Ishikawa (cell line): Measurements from ENCODE around the gene PRPH.
A peak's percentile ranks its signal among the peaks of the same experiment; 100 is the strongest.

ENCODE experiments used
- CEBPB ChIP-seq: IDR thresholded peaks from 2 replicates; pipeline ENCODE4 v1.6.1; 2012
- CREB1 ChIP-seq: IDR thresholded peaks from 2 replicates; pipeline ENCODE4 v1.6.1; 2012; ENCODE audit warnings: low read depth
- EGR1 ChIP-seq: IDR thresholded peaks from 2 replicates; pipeline ENCODE4 v1.6.1; 2012
- EP300 ChIP-seq: IDR thresholded peaks from 2 replicates; pipeline ENCODE4 v1.6.1; 2012; ENCODE audit warnings: borderline replicate concordance
- FOXM1 ChIP-seq: IDR thresholded peaks from 2 replicates; pipeline ENCODE4 v1.6.1; 2012; ENCODE audit warnings: low read depth, borderline replicate concordance
- MAX ChIP-seq: IDR thresholded peaks from 2 replicates; pipeline ENCODE4 v1.6.1; 2012
- NFIC ChIP-seq: IDR thresholded peaks from 2 replicates; pipeline ENCODE4 v1.6.1; 2012
- RAD21 ChIP-seq: IDR thresholded peaks from 2 replicates; pipeline ENCODE4 v1.6.1; 2012; ENCODE audit warnings: low read depth
- TAF1 ChIP-seq: IDR thresholded peaks from 2 replicates; pipeline ENCODE4 v1.6.1; 2012; ENCODE audit warnings: low read depth, mild to moderate bottlenecking
- TCF12 ChIP-seq: IDR thresholded peaks from 2 replicates; pipeline ENCODE4 v1.6.1; 2012; ENCODE audit warnings: low read depth
- TEAD4 ChIP-seq: IDR thresholded peaks from 2 replicates; pipeline ENCODE4 v1.6.1; 2012
- YY1 ChIP-seq: IDR thresholded peaks from 2 replicates; pipeline ENCODE4 v1.6.1; 2012; ENCODE audit warnings: low read depth
- ZBTB7A ChIP-seq: IDR thresholded peaks from 2 replicates; pipeline ENCODE4 v1.6.1; 2012; ENCODE audit warnings: low read depth
- TF ChIP-seq, protein P1 (sequence below): IDR thresholded peaks from 2 replicates; pipeline ENCODE4 v1.6.1; 2012
- TF ChIP-seq, protein P2 (sequence below): IDR thresholded peaks from 2 replicates; pipeline ENCODE4 v1.6.1; 2012; ENCODE audit warnings: low read depth, mild to moderate bottlenecking

PRPH gene

DNA sequence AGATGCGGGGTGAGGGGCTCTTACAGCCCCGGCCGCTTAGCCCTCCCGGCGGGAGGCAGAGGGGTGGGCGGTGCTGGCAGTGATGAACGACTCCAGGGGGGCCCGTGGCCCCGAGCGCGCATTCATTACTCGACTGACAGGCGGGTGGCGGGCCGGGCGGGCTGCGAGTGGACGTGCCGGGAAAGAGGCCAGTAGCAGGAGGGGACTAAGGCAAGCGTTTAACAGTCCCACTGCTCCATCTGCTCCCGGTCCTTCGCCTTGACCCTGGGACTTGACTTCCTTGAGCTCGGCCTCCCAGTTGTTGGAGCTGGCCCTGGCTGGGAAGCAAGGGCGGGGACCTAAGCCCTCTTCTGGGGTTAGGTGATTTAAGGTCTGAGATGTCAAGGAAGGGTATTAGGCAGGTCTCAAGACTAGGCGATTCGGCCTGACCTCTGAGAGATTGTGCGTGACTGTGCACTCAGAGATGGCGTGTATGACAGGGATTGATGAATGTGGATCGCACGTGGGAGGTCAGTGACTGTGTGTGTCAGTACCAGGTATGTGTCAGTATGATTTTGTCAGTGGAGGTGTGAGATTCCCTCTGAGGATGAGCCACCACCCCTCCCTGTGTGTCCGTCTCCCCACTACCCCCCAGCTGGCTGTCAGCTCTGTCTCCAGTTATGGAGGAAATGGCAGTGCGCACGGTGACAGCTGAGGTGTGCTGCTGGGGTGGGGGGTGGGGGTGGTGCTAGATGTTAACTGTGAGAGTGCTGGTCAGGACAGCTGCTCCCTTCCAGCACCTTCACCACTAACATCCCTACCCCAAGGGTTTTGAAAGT lies 48.2 kb downstream of the PRPH start:
- TF ChIP-seq NFIC (peak; percentile 54; the same call in 1 of the 2 replicates), MAX (peak; percentile 24), EGR1 (no peak)

GRCh38 chr12:49344486-49345050 lies 49.6 kb downstream of the PRPH start:
- TF ChIP-seq TAF1 (no peak), ZBTB7A (no peak), FOXM1 (no peak), TCF12 (no peak), CEBPB (no peak), EGR1 (no peak), RAD21 (no peak), NFIC (no peak), TEAD4 (no peak), YY1 (no peak), EP300 (no peak), CREB1 (no peak)
- TF ChIP-seq, protein P1, sequence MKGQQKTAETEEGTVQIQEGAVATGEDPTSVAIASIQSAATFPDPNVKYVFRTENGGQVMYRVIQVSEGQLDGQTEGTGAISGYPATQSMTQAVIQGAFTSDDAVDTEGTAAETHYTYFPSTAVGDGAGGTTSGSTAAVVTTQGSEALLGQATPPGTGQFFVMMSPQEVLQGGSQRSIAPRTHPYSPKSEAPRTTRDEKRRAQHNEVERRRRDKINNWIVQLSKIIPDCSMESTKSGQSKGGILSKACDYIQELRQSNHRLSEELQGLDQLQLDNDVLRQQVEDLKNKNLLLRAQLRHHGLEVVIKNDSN: no peak

DNA sequence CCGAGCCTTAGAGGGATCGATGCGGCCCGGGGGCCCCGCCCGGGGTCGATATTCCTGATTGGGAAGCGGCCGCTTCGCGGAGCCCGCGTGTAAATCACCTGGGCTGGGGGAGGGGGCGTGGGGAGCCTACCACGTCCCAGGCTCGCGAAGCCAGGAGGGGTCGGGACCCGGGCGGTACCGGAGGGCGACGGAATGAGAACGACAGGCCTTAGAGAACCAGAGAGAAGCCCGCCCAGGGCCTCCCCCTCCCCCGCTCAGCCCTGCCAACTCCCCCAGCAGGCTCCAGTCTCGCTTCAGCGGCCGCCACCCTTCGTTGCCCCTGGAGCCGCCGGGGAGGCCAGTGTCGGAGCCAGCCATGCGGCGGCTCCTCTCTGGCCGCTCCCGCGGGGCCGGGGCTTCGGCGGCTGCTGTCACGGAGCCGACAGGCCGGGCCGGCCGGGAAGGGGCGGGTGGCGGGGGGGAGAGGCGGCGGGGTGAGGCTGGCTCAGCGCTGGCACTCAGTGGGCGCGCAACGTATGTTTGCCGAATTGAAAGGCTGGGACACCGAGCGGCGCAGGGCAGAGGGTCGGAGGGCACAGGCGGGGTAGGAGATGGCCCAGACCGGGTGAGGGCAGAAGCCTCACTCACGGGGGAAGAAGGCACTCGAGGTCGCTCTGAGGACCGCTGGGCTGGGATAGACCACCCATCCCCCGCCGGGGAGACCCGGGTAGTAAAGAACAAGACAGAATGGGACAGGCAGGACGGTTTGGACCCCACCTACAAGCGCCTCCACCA lies 50.3 kb downstream of the PRPH start:
- TF ChIP-seq TEAD4 (peak; percentile 55), TCF12 (peak; percentile 91), EGR1 (peak; percentile 33; the same call in 1 of the 2 replicates), RAD21 (no peak; the same call in 1 of the 2 replicates), ZBTB7A (peak; percentile 54; the same call in 1 of the 2 replicates), CEBPB (no peak; the same call in 1 of the 2 replicates), YY1 (no peak; the same call in 1 of the 2 replicates), TAF1 (no peak), FOXM1 (0 out of 2 replicates have a peak, but pooled peaks have one; percentile 18), MAX (peak; percentile 5), CREB1 (no peak), NFIC (peak; percentile 96), EP300 (peak; percentile 71)
- TF ChIP-seq, protein P2, sequence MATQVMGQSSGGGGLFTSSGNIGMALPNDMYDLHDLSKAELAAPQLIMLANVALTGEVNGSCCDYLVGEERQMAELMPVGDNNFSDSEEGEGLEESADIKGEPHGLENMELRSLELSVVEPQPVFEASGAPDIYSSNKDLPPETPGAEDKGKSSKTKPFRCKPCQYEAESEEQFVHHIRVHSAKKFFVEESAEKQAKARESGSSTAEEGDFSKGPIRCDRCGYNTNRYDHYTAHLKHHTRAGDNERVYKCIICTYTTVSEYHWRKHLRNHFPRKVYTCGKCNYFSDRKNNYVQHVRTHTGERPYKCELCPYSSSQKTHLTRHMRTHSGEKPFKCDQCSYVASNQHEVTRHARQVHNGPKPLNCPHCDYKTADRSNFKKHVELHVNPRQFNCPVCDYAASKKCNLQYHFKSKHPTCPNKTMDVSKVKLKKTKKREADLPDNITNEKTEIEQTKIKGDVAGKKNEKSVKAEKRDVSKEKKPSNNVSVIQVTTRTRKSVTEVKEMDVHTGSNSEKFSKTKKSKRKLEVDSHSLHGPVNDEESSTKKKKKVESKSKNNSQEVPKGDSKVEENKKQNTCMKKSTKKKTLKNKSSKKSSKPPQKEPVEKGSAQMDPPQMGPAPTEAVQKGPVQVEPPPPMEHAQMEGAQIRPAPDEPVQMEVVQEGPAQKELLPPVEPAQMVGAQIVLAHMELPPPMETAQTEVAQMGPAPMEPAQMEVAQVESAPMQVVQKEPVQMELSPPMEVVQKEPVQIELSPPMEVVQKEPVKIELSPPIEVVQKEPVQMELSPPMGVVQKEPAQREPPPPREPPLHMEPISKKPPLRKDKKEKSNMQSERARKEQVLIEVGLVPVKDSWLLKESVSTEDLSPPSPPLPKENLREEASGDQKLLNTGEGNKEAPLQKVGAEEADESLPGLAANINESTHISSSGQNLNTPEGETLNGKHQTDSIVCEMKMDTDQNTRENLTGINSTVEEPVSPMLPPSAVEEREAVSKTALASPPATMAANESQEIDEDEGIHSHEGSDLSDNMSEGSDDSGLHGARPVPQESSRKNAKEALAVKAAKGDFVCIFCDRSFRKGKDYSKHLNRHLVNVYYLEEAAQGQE: no peak
- TF ChIP-seq, protein P1: no peak

DNA sequence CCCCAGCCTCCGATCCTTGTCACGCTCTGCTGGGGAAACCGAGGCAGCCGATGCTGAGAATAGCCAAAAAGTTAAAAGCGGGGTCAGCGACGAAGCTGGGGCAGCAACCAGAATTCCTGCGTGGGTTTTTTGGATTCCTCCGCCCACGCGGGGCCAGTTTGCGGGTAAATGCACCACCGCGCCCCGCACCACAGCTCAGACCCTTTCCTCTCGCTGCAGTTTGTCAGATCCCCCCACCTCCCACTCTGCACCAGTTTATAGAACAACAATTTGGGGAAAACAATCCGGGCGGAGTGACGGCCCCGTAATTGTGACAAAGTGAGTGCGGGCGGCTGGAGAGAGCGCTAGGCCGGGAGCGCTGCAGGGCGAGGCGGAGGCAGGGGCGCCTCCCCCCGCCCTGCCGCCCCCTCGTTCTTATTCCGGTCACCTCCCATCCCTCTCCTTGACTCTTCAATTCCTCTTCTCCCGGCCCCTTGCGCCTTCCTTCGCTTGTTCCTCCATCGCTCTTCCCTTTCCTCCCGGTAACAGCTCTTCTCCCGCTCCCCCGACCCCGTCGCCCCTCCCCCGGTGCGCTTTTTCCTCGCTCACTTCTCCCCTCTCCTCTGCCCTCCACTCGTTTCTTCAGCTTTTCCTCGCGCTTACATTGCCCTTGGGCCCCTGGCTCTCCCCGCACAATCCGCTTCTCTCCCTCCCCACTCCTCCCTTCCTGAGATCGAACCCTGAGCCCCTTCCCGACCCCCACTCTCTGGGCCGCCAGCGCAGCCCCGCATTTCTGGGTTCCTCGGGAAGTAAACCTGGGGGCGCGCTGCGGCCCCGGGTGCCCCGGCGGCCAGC lies 51.1 kb downstream of the PRPH start:
- TF ChIP-seq TAF1 (no peak), CREB1 (no peak), ZBTB7A (peak; percentile 80), MAX (0 out of 2 replicates have a peak, but pooled peaks have one; percentile 3), EGR1 (peak; percentile 73), CEBPB (no peak)
- TF ChIP-seq, protein P1: no peak

GRCh38 chr12:49346659-49347310 lies 51.8 kb downstream of the PRPH start, which contains the start of gene DNAJC22:
DNAJC22 (plus strand) TSS chr12:49346888; CDS start chr12:49348873, 1,985 bp downstream.
- TF ChIP-seq EGR1 (peak; percentile 97), TEAD4 (peak; percentile 27; the same call in 1 of the 2 replicates), FOXM1 (no peak), CREB1 (no peak), EP300 (0 out of 2 replicates have a peak, but pooled peaks have one; percentile 18), MAX (peak; percentile 61)
